Mucosa of rectum (tissue), 2 donors: Measurements from ENCODE around the gene SPEG.

Source experiments
- H3K27ac ChIP-seq, 2 donors: one replicate each; pipeline ENCODE4 v1.7.0; 2013; ENCODE audit warnings: inconsistent platforms in 2 of 2, low read depth in 2 of 2, low read length in 2 of 2
- H3K27me3 ChIP-seq, 2 donors: one replicate each; pipeline ENCODE4 v1.7.0; 2013; ENCODE audit warnings: low read length in 2 of 2; ENCODE audit not compliant: control insufficient read depth in 2 of 2, insufficient read depth in 2 of 2
- H3K36me3 ChIP-seq, 2 donors: one replicate each; pipeline ENCODE4 v1.7.0; 2013; ENCODE audit warnings: low read length in 2 of 2; ENCODE audit not compliant: control insufficient read depth in 2 of 2, insufficient read depth in 2 of 2
- H3K4me1 ChIP-seq, 2 donors: one replicate each; pipeline ENCODE4 v1.7.0; 2013; ENCODE audit warnings: low read length in 2 of 2, mild to moderate bottlenecking in 1 of 2; ENCODE audit not compliant: control insufficient read depth in 2 of 2, insufficient read depth in 2 of 2
- H3K4me3 ChIP-seq, 2 donors: one replicate each; pipeline ENCODE4 v1.7.0; 2013; ENCODE audit warnings: low read length in 2 of 2
- H3K9ac ChIP-seq, 2 donors: one replicate each; pipeline ENCODE4 v1.7.0; 2013; ENCODE audit warnings: low read length in 2 of 2, low read depth in 1 of 2, mild to moderate bottlenecking in 1 of 2
- H3K9me3 ChIP-seq, 2 donors: one replicate each; pipeline ENCODE4 v1.7.0; 2013; ENCODE audit warnings: low read length in 2 of 2; ENCODE audit not compliant: control insufficient read depth in 2 of 2
- donor health status: healthy.
- donor health status: Normal muscosa, but diverticular disease.

The SPEG gene

DNA sequence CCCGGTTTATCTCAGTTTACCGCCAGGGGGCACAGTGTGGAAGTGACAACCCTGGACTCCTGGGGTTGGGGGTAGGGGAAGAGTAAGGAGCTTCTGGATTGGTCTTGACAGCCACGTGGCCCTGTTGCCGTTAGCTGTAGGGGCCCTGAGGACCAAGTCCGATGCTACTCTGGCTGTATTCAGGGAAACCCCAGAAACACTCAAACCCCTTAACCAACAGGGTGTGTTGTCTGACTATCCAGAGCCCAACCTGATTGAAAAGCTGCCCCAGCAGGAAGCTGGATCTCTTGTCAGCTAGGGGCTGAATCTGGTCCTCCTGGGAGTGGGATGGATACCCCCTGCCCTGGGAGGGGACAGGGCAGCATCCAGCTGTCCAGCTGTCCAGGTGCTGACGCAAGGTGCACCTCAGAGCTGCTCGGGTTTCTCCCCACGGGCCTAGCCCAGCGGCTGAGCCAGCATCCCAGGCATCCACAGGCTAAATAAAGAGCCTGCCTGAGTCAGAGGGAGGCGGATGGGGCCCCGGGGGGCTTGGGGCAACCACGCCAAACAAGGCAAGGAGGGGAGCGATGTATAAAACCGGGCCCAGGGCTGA, 61.0 kb downstream of the SPEG start:
- no peak overlapping the region for H3K27ac ChIP-seq
- H3K4me1 ChIP-seq = peaks cover 14 to 26% of the 10 kb centered on the region in 2 donors
- no peaks in the 10 kb centered on the region for H3K9me3 ChIP-seq

DNA sequence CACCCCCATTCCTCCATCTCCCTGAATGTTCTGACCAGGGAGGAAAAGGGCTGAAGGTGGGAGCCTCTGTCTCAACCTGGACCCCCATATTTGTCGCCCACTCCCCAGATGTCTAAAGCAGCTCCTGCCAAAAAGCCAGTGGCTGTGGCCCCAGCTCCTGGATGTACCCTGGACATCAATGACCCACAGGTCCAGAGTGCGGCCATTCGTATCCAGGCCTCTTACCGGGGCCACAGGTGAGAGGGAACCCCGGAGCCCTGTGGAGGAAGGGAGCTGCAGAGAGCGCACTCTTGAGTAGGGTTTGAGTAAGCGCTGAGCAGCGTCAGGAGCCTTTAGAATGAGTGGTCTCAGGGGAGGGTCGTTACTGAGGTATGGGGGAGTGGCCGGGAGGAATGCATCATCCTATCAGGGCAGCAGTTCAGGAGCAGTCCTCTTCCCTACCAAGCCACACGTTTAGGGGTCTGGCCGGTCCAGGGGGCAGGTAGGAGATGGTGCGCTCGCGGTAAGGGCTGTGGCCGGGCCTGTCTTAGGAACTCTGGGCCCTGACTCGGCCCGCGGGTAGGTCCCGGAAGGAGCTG, 61.7 kb downstream of the SPEG start:
- no peak overlapping the region for H3K9ac ChIP-seq
- H3K4me1 ChIP-seq = peaks cover 14 to 26% of the 10 kb centered on the region in 2 donors

More for the DNA sequence above, 61.0 kb downstream of the SPEG start:
- no peak overlapping the region for H3K4me3 ChIP-seq
- H3K36me3 ChIP-seq = no peaks in the 10 kb centered on the region
- no peak overlapping the region for H3K9ac ChIP-seq
- H3K27me3 ChIP-seq = peaks cover 30 to 36% of the 10 kb centered on the region in 2 donors

DNA sequence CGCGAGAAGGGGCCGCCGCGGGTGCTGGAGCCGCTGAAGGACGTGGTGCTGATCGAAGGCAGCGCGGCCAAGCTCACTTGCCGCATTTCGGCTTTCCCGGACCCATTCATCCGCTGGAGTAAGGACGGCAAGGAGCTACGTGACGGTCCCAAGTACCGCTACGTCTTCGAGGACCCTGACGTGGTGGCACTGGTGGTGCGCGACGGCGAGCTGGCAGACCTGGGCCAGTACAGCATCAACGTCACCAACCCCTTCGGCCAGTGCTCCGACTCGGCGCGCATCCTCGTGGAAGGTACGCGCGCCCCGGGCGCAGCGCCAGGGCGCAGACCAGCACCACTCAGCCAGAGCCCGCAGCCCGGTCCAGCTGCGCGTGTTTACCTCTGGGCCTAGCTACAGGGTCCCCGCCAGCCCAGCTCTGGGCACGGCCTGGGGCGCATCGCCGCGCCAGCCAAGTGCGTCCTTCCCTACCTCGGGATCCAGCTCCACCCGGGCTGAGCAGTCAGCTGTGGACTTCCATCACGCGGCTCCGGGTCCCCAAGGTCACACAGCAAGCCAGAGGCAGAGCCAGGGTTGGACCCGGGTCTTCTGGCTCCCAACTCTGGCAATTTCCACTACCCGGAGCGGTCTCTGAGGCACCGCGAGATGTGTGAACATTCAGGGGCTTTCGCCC, 62.3 kb downstream of the SPEG start:
- H3K4me3 ChIP-seq = peak overlapping the region; percentile 90 to 95
- no peaks in the 10 kb centered on the region for H3K9me3 ChIP-seq
- peaks cover 14 to 26% of the 10 kb centered on the region in 2 donors for H3K4me1 ChIP-seq
- peaks cover under 1 to 2% of the 10 kb centered on the region in 2 donors for H3K36me3 ChIP-seq
- H3K9ac ChIP-seq = peak overlapping the region in 1 of 2 donors; percentile 63
- H3K27ac ChIP-seq = peak overlapping the region; percentile 99 to 100
- H3K27me3 ChIP-seq = peaks cover 30 to 36% of the 10 kb centered on the region in 2 donors

More for the DNA sequence above, 61.7 kb downstream of the SPEG start:
- H3K4me3 ChIP-seq = peak overlapping the region in 1 of 2 donors; percentile 95
- H3K27me3 ChIP-seq = peaks cover 30 to 36% of the 10 kb centered on the region in 2 donors
- H3K9me3 ChIP-seq = no peaks in the 10 kb centered on the region
- H3K27ac ChIP-seq = no peak overlapping the region
- no peaks in the 10 kb centered on the region for H3K36me3 ChIP-seq

DNA sequence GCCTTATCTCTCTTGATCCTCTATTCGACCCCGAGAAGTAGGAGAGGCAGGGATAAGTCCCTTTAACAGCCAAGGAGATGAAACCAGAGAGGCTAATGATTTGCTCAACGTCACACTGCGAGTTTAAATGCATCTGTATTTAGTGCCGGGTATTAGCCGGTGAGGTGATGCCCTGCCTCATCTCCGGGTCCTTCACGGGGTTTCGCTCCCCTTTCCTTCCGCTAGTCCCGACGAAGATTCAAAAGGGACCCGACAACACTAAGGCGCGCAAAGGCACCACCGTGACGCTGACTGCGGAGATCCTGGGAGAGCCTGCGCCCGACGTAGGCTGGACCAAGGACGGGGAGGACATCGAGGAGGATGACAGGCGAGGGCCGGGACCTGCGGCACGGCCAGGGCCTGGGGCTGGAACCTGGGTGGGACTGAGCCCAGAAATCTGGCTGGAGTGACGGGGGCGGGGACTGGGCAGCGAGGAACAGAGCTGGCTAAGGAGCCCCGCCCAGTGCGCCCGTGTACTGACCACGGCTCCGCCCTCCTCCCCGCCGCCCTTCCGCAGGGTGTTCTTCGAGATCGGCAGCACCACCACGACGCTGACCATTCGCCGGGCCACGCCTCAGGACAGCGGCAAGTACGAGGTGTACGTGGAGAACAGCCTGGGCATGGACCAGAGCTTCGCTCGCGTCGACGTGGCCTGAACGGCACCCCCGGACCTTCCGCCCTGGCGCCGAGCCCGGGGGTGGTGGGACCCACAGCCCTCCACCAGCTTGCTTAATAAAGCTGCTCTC, 63.0 kb downstream of the SPEG start:
- Histone ChIP-seq H3K4me3 (peak overlapping the region; percentile 90 to 95), H3K27ac (peak overlapping the region; percentile 99 to 100), H3K9ac (peak overlapping the region; percentile 98 to 99), H3K4me1 (peaks cover 14 to 26% of the 10 kb centered on the region in 2 donors), H3K36me3 (peaks cover 4 to 5% of the 10 kb centered on the region in 2 donors), H3K9me3 (no peaks in the 10 kb centered on the region), H3K27me3 (peaks cover 28 to 36% of the 10 kb centered on the region in 2 donors)

DNA sequence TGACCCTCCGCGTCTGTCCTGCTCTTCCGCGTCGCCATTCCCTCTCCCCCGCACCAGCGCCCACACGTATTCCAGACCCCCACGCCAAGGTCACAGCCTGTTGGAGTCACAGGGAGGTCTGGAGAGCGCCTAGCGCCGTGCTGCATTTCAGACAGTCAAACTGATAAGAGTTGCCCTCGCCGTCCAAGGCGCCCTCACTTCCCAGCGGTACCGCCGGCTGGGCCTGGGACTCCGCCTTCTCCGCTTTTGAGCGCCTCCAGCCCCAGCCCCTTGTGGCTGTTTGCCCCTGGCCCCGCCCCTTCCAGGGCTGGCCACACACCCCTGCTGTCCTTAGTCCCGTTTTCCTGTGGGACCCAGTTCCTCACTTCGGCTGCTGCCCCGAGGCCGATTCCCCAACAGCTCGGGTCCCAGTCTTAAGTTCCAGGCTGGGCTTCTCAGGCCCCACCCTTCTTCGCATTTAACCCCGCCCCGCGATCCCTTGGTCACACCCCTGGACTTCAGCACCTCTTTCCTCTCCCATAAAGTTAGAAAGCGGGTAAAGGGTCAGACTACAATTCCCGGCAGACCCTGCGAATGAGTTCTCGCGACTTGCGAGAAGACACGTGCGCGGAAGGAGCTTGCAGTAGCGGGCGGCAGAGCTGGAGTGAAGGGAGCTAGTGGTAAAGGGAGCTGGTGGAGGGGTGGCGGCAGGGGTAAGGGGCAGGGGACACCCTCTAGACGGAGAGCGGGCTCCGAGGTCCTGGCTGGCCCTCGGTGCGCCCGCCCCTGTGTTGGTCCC, 63.8 kb downstream of the SPEG start, which contains the start of gene GMPPA:
GMPPA (plus strand) TSS at position 612 of the 778 bp plus-strand sequence. CDS start 1,085 bp downstream, outside the sequence.
- Histone ChIP-seq H3K9ac (peak within 1 kb of the TSS; percentile 98 to 99), H3K9me3 (no peaks in the 10 kb centered on the region), H3K27me3 (peaks cover 28 to 36% of the 10 kb centered on the region in 2 donors), H3K27ac (peak within 1 kb of the TSS; percentile 99 to 100), H3K4me1 (peaks cover 14 to 26% of the 10 kb centered on the region in 2 donors), H3K36me3 (peaks cover 7% of the 10 kb centered on the region in 2 donors), H3K4me3 (peak within 1 kb of the TSS; percentile 90 to 95)

DNA sequence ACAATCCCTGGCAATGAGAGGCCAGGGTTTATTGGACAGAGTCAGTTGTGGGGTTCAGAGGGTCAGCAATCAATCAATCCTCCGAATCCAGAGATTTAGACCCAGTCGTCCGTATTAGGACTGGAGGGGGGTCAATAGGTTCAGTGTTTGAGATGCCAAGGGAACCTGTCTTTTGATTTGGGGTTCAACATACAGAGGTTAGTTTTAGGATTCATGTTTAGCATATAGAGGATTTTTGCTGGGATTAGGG, 64.3 kb downstream of the SPEG start:
- peaks cover 28 to 32% of the 10 kb centered on the region in 2 donors for H3K27me3 ChIP-seq
- H3K4me1 ChIP-seq = peaks cover 14 to 26% of the 10 kb centered on the region in 2 donors
- H3K4me3 ChIP-seq = peak overlapping the region; percentile 90 to 95
- peaks cover 11 to 12% of the 10 kb centered on the region in 2 donors for H3K36me3 ChIP-seq
- peak overlapping the region; percentile 98 to 99 for H3K9ac ChIP-seq
- no peaks in the 10 kb centered on the region for H3K9me3 ChIP-seq
- peak overlapping the region; percentile 99 to 100 for H3K27ac ChIP-seq

DNA sequence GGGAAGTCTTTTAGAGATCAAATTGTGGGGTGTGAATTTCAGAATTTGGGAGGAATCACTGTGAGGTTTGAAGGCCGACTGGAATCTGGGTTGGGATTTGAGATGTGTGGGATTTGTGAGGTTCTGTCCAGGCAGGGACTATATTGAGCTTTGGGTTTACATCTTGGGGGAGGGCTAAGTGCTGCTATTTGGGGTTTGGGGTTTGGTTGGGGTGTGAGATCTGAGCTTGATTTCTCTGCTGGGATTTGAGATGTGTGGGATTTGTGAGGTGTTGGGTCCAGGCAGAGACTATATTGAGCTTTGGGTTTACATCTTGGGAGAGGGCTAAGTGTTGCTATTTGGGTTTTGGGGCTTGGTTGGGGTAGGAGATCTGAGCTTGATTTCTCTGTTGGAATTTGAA, 64.9 kb downstream of the SPEG start:
- no peak overlapping the region for H3K27ac ChIP-seq
- H3K4me3 ChIP-seq = peak overlapping the region; percentile 90 to 95
- peaks cover 25 to 27% of the 10 kb centered on the region in 2 donors for H3K27me3 ChIP-seq
- peaks cover 17 to 18% of the 10 kb centered on the region in 2 donors for H3K36me3 ChIP-seq
- H3K4me1 ChIP-seq = peaks cover 14 to 26% of the 10 kb centered on the region in 2 donors
- H3K9ac ChIP-seq = peak overlapping the region; percentile 98 to 99
- H3K9me3 ChIP-seq = no peaks in the 10 kb centered on the region

DNA sequence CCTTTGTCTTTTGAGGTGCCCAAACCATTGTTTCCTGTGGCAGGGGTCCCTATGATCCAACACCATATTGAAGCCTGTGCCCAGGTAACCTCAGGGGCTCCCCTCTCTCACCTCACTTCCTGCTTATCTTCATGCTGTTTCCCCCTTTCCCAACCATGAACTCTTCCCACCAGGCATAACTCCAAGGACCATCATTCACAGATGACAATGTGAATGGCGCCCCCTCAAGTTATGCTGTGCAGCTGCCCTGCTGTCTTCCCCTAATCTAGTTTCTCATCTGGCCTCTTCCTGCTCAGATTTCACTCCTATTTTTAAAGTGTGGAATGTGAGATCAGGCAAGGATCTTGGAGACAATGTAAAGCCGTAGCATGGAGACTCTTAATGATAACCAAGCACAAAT, 65.5 kb downstream of the SPEG start:
- peaks cover 14 to 26% of the 10 kb centered on the region in 2 donors for H3K4me1 ChIP-seq
- H3K9me3 ChIP-seq = no peaks in the 10 kb centered on the region
- H3K27me3 ChIP-seq = peaks cover 20 to 21% of the 10 kb centered on the region in 2 donors
- peaks cover 21 to 23% of the 10 kb centered on the region in 2 donors for H3K36me3 ChIP-seq
- no peak overlapping the region for H3K27ac ChIP-seq
- H3K9ac ChIP-seq = no peak overlapping the region
- H3K4me3 ChIP-seq = no peak overlapping the region

DNA sequence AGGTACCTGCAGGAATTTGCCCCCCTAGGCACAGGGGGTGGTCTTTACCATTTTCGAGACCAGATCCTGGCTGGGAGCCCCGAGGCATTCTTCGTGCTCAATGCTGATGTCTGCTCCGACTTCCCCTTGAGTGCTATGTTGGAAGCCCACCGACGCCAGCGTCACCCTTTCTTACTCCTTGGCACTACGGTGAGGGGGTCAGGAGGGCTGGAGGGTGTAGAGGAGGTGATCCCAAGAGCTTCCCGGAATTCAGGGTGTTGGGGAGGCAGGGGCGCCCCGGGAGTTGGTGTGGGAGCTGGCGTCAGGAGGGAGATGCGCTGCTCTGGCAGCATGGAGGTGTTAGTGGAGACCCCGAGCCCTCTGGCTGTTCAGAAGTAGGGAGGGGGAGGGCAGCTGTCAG, 67.2 kb downstream of the SPEG start:
- Histone ChIP-seq H3K4me1 (peaks cover 10 to 23% of the 10 kb centered on the region in 2 donors), H3K27ac (no peak overlapping the region), H3K9ac (no peak overlapping the region), H3K9me3 (no peaks in the 10 kb centered on the region), H3K36me3 (peaks cover 30 to 31% of the 10 kb centered on the region in 2 donors), H3K27me3 (peaks cover 5% of the 10 kb centered on the region in 2 donors), H3K4me3 (no peak overlapping the region)
